GM19238 (cell line): ENCODE data around the gene ZNF385A.
"Not testable (repeated sequence)": the region's sequence is repeated elsewhere in the genome, so short reads cannot be mapped to it uniquely, and the experiment has no call there.

Source experiments
- DNase-seq: peaks from one replicate; pipeline ENCODE4 v3.0.0; 2011; ENCODE audit warnings: low spot score; ENCODE audit not compliant: insufficient read length

ZNF385A gene

GRCh38 chr12:54329759-54330158 is 54.8 kb downstream of the ZNF385A start:
- no peak for DNase-seq

DNA sequence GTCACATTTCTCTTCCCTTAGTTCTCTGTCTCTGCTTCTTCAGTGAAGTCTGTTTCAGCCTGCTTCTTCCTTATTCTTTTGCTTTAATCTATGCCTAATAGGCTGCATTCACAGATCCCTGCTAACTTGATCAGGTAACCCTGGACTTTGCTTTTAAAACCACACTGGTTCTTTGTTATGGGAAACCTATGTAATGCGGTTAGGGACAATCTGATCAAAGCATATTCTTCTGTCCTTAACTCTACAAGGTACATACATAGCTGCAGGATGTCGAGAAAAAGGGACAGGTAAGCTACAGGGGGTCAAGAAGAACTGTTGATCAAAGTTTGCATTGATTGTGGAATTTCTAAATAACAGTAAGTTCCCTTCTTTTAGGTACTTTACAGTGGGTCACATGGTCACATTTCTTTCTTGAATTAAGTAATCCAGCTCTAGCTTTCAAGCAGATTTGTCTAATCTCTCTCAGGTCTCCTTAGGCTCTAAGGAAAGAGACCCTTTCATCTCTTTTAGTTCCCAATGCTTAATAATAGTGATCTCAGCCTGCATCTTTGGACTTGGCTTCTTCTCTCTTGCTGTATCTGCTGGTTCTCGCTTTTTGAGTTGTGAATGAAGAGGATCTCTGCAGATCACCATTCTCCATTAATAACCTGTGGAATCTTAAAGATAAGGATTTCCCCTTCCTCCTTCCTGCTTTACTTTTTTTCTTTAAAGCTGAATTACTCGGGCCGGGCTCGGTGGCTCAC is 55.8 kb downstream of the ZNF385A start:
- DNase-seq: no peak

GRCh38 chr12:54325442-54326109 is 59.0 kb downstream of the ZNF385A start:
- not testable (repeated sequence) for DNase-seq

GRCh38 chr12:54324617-54325441 is 59.7 kb downstream of the ZNF385A start, which contains the start of gene COPZ1:
TSS of gene COPZ1 (plus strand) at chr12:54325131. CDS start at chr12:54325164, 33 bp downstream.
- DNase-seq: peak; percentile 85

GRCh38 chr12:54321363-54321762 is 63.2 kb downstream of the ZNF385A start:
- no peak for DNase-seq
